DOHH2 (cell line): ENCODE results near the gene VGLL4.
"Not testable (repeated sequence)": the region's sequence is repeated elsewhere in the genome, so short reads cannot be mapped to it uniquely, and the experiment has no call there.

ENCODE experiments used
- EZH2phosphoT487 ChIP-seq: fragments of 200-600 bp; sonication (generic); IDR thresholded peaks from 2 replicates; pipeline ENCODE4 v1.6.1; 2017; ENCODE audit warnings: borderline replicate concordance, mild to moderate bottlenecking, antibody characterized with exemption, low read length, moderate library complexity, mixed read lengths
- TF ChIP-seq, protein P1 (sequence below): fragments of 200-600 bp; sonication (generic); IDR thresholded peaks from one replicate; pipeline ENCODE4 v1.5.1; 2014; ENCODE audit warnings: antibody characterized with exemption, mild to moderate bottlenecking, low read depth, low read length; ENCODE audit not compliant: poor library complexity, severe bottlenecking

DNA sequence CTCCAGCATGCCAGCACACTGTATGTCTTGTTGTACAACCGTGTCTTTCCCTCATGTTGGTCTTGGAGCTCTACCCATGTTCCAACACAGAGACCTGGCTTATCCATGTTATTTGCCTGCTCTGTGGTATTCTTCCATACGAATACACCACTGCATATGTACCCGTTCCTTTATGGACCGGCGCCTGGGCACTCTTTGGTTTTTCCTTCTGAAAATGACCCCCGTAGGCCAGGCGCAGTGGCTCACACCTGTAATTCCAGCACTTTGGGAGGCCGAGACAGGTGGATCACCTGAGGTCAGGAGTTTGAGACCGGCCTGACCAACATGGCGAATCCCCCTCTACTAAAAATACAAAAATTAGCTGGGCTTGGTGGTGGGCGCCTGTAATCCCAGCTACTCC, 71.1 kb downstream of the VGLL4 start:
- TF ChIP-seq, protein P1, sequence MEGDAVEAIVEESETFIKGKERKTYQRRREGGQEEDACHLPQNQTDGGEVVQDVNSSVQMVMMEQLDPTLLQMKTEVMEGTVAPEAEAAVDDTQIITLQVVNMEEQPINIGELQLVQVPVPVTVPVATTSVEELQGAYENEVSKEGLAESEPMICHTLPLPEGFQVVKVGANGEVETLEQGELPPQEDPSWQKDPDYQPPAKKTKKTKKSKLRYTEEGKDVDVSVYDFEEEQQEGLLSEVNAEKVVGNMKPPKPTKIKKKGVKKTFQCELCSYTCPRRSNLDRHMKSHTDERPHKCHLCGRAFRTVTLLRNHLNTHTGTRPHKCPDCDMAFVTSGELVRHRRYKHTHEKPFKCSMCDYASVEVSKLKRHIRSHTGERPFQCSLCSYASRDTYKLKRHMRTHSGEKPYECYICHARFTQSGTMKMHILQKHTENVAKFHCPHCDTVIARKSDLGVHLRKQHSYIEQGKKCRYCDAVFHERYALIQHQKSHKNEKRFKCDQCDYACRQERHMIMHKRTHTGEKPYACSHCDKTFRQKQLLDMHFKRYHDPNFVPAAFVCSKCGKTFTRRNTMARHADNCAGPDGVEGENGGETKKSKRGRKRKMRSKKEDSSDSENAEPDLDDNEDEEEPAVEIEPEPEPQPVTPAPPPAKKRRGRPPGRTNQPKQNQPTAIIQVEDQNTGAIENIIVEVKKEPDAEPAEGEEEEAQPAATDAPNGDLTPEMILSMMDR: not testable (repeated sequence)
- not testable (repeated sequence) for TF ChIP-seq EZH2phosphoT487
